Adrenal gland (tissue), 19 donors: Measurements from ENCODE around the gene VPS72. TPM values are rescaled to one million over a fixed set of nuclear protein-coding genes. Genes with fewer than 3 reads are reported as not detected.

Experiments
- DNase-seq, 7 donors: peaks; one replicate each; pipeline ENCODE4 v3.0.0-alpha.2; 2019 to 2020
- H3K27ac ChIP-seq, 5 donors: fragments of 200-600 bp; sonication (generic) in 4 of 5; 1 replicate in 3 of 5; 2 replicates in 2 of 5; pipeline versions ENCODE4 v1.5.1 to v1.8.0; 2016 to 2020; ENCODE audit warnings: mild to moderate bottlenecking in 1 of 5
- H3K27me3 ChIP-seq: fragments of 200-600 bp; 2 replicates; pipeline ENCODE4 v1.8.0; 2021
- H3K36me3 ChIP-seq, 2 donors: fragments of 200-600 bp; replicated peaks in 1 of 2; 1 replicate in 1 of 2; 2 replicates in 1 of 2; pipeline versions ENCODE4 v1.5.1 to v1.8.0; 2018 to 2022
- H3K4me1 ChIP-seq, 2 donors: fragments of 200-600 bp; replicated peaks in 1 of 2; 1 replicate in 1 of 2; 2 replicates in 1 of 2; pipeline versions ENCODE4 v1.5.1 to v1.8.0; 2018 to 2021
- H3K4me3 ChIP-seq, 4 donors: fragments of 200-600 bp; sonication (generic) in 3 of 4; one replicate each; pipeline ENCODE4 v1.5.1; 2016 to 2018
- H3K9me3 ChIP-seq, 3 donors: fragments of 200-600 bp; sonication (generic) in 1 of 3; replicated peaks in 1 of 3; 1 replicate in 2 of 3; 2 replicates in 1 of 3; pipeline versions ENCODE4 v1.5.1 to v1.8.0; 2016 to 2021
- CTCF ChIP-seq, 6 experiments: fragments of 450-650 bp in 4 of 6; fragments of 200-600 bp in 2 of 6; sonication (generic) in 1 of 6; IDR thresholded peaks; 1 replicate in 5 of 6; 2 replicates in 1 of 6; pipeline versions ENCODE4 v1.5.1 to v1.8.0; 2016 to 2021; ENCODE audit warnings: antibody characterized with exemption in 6 of 6, mild to moderate bottlenecking in 2 of 6, moderate library complexity in 1 of 6
- POLR2A ChIP-seq, 2 donors: fragments of 450-650 bp; IDR thresholded peaks; one replicate each; pipeline ENCODE4 v1.6.1; 2017; ENCODE audit warnings: antibody characterized with exemption in 2 of 2, mild to moderate bottlenecking in 2 of 2, moderate library complexity in 1 of 2
- WGBS, 4 donors: extraction: QIAGEN DNeasy Blood & Tissue Kit in 2 of 4; methylation state at CpG; one replicate each; pipeline versions ENCODE4 v1.1.5 to v1.1.7; 2013 to 2017; 5-methylcytosine and 5-hydroxymethylcytosine counted together
- intact Hi-C, 2 donors: fragments of 100-400 bp; cut with DNase I; formaldehyde crosslinking; loops; one replicate each; pipeline versions ENCODE4 v1.14.1 to v1.15.0; 2022 to 2023
- long read RNA-seq, 10 donors: library from polyadenylated mRNA in 3 of 10; unstranded in 2 of 10; stranded (forward) in 1 of 10; transcript quantifications; one replicate each; pipeline ENCODE4 v2.0.0 and lab custom pipeline, GENCODE V29; 2021 to 2026
- polyA plus RNA-seq, 3 donors: library from polyadenylated mRNA; stranded (reverse); fragments of 200-250 nt in 2 of 3; fragments of 350-450 nt in 1 of 3; fragmentation: Illumina TruSeq in 1 of 3; extraction: RNeasy Lipid Tissue Mini Kit (QIAGEN cat#74804) in 1 of 3; gene quantifications; one replicate each; pipeline ENCODE4 v1.2.3, GENCODE V29; 2013 to 2014
- total RNA-seq, 9 donors: library from RNA; depleted of rRNA in 4 of 9; stranded (reverse); fragments of >200 nt in 4 of 9; fragments of 120-200 nt in 1 of 9; fragmentation: NEBNext Ultra II Directional in 1 of 9; extraction: Animal tissue kit (Norgen Biotek cat#: 25700) in 1 of 9; gene quantifications; one replicate each; pipeline versions ENCODE4 v1.1.0 to v1.2.4, GENCODE V29; 2013 to 2023
- donor health status: healthy with polysubstance abuse.
- donor health status: Bipolar disorder and iron deficiency.
- donor health status: DM: yes; HTN: yes; CAD: no.
- donor health status: DM: no; HTN: no; CAD: no.
- donor health status: DM: no; HTN: no; CAD: no.
- donor health status: DM: yes; HTN: yes; CAD: no.

The VPS72 gene
- 10 to 100 TPM; 30.0 to 57.1 (median 39.1) TPM for total RNA-seq
- 10 to 100 TPM; 33.1 to 54.4 (median 41.3) TPM for polyA plus RNA-seq
- long read RNA-seq, donor 1, transcript VPS72-202 (6 exons, 1,527 nt), result major isoform, 14 of 40 reads
- long read RNA-seq, donor 1, partial matches to known transcripts, result 24 of 40 reads
- long read RNA-seq, donor 1, other reads (novel, unspliced or antisense), result 0 of 40 reads
- long read RNA-seq, donor 2, transcript VPS72-202 (6 exons, 1,527 nt), result major isoform, 6 of 13 reads
- long read RNA-seq, donor 2, partial matches to known transcripts, result 7 of 13 reads
- long read RNA-seq, donor 2, other reads (novel, unspliced or antisense), result 0 of 13 reads
- long read RNA-seq, donor 3, transcript VPS72-202 (6 exons, 1,527 nt), result major isoform, 6 of 6 reads
- long read RNA-seq, donor 3, partial matches to known transcripts, result 0 of 6 reads
- long read RNA-seq, donor 3, other reads (novel, unspliced or antisense), result 0 of 6 reads
- long read RNA-seq, donor 4, transcript VPS72-202 (6 exons, 1,527 nt), result major isoform, 23 of 26 reads
- long read RNA-seq, donor 4, partial matches to known transcripts, result 1 of 26 reads
- long read RNA-seq, donor 4, other reads (novel, unspliced or antisense), result 2 of 26 reads
- long read RNA-seq, donor 5, transcript VPS72-202 (6 exons, 1,527 nt), result major isoform, 28 of 31 reads
- long read RNA-seq, donor 5, partial matches to known transcripts, result 1 of 31 reads
- long read RNA-seq, donor 5, other reads (novel, unspliced or antisense), result 1 of 31 reads
- long read RNA-seq, donor 6, transcript VPS72-202 (6 exons, 1,527 nt), result major isoform, 18 of 19 reads
- long read RNA-seq, donor 6, partial matches to known transcripts, result 0 of 19 reads
- long read RNA-seq, donor 6, other reads (novel, unspliced or antisense), result 1 of 19 reads
- long read RNA-seq, donor 7, partial matches to known transcripts, result 0 of 2 reads
- long read RNA-seq, donor 7, other reads (novel, unspliced or antisense), result 0 of 2 reads
- long read RNA-seq, donor 8, transcript VPS72-202 (6 exons, 1,527 nt), result major isoform, 20 of 25 reads
- long read RNA-seq, donor 8, partial matches to known transcripts, result 5 of 25 reads
- long read RNA-seq, donor 8, other reads (novel, unspliced or antisense), result 0 of 25 reads
- long read RNA-seq, donor 9, transcript VPS72-202 (6 exons, 1,527 nt), result major isoform, 9 of 9 reads
- long read RNA-seq, donor 9, partial matches to known transcripts, result 0 of 9 reads
- long read RNA-seq, donor 9, other reads (novel, unspliced or antisense), result 0 of 9 reads
- long read RNA-seq, donor 10, transcript VPS72-202 (6 exons, 1,527 nt), result major isoform, 10 of 10 reads
- long read RNA-seq, donor 10, partial matches to known transcripts, result 0 of 10 reads
- long read RNA-seq, donor 10, other reads (novel, unspliced or antisense), result 0 of 10 reads

- intact Hi-C loops, result no loop called here
- Histone ChIP-seq H3K4me1 (peaks cover 9 to 18% of the 10 kb centered on the region in 2 donors), H3K27ac (peak within 1 kb of the TSS in 4 of 5 donors; percentile 36 to 77 (median 62))
Measured at GRCh38 chr1:151189637-151190445, at the start of gene VPS72. VPS72 (minus strand) TSS chr1:151190197; CDS start chr1:151190121, 76 bp downstream.

GRCh38 chr1:151238467-151238739 lies 48.4 kb upstream of the VPS72 start:
- DNase-seq, result no peak
- Histone ChIP-seq H3K36me3 (peaks cover 0 to 100% of the 10 kb centered on the region in 2 donors), H3K27ac (no peak overlapping the region), H3K4me3 (no peak overlapping the region), H3K27me3 (no peaks in the 10 kb centered on the region), H3K4me1 (peaks cover 0 to 9% of the 10 kb centered on the region in 2 donors), H3K9me3 (no peaks in the 10 kb centered on the region)
- 37 to 56% (median 39%) methylated on average over 1 of the region's 1 CpG for WGBS, 4 donors
- TF ChIP-seq POLR2A (IDR thresholded peaks at IDR 0.05) (no peak), CTCF (IDR thresholded peaks at IDR 0.05) (no peak)
- intact Hi-C loops, result no loop called here

More at GRCh38 chr1:151189637-151190445, at the start of gene VPS72:
- peak; percentile 80 to 91 (median 84) for DNase-seq
- peaks cover 0 to 12% of the 10 kb centered on the region in 2 donors for H3K36me3 ChIP-seq
- no peaks in the 10 kb centered on the region for H3K27me3 ChIP-seq
- 0 to 1% (median 1%) methylated on average over 36 to 42 of the region's 42 CpGs for WGBS, 4 donors
- peak within 1 kb of the TSS; percentile 17 to 74 (median 55) for H3K4me3 ChIP-seq
- no peaks in the 10 kb centered on the region for H3K9me3 ChIP-seq
- peak; percentile 46 to 59 for TF ChIP-seq POLR2A (IDR thresholded peaks at IDR 0.05)
- TF ChIP-seq CTCF (IDR thresholded peaks at IDR 0.05), result peak in 5 of 6 experiments; percentile 20 to 57 (median 44)

GRCh38 chr1:151237678-151238466 lies 47.9 kb upstream of the VPS72 start:
- no peak overlapping the region for H3K27ac ChIP-seq
- intact Hi-C loops, result no loop called here
- no peak for DNase-seq
- H3K4me3 ChIP-seq, result no peak overlapping the region
- no peaks in the 10 kb centered on the region for H3K27me3 ChIP-seq
- no peaks in the 10 kb centered on the region for H3K9me3 ChIP-seq
- H3K36me3 ChIP-seq, result peaks cover 0 to 100% of the 10 kb centered on the region in 2 donors
- peaks cover 0 to 9% of the 10 kb centered on the region in 2 donors for H3K4me1 ChIP-seq
- 80 to 85% (median 82%) methylated on average over 4 of the region's 4 CpGs for WGBS, 4 donors
- TF ChIP-seq POLR2A (IDR thresholded peaks at IDR 0.05) (no peak), CTCF (IDR thresholded peaks at IDR 0.05) (no peak)
